ENCODE data around the gene DCPS. TPM values are rescaled to one million over a fixed set of nuclear protein-coding genes. Genes with fewer than 3 reads are reported as not detected.

Gene DCPS
- total RNA-seq, 1 donor from 2014 or later, result 18.6 TPM

DNA sequence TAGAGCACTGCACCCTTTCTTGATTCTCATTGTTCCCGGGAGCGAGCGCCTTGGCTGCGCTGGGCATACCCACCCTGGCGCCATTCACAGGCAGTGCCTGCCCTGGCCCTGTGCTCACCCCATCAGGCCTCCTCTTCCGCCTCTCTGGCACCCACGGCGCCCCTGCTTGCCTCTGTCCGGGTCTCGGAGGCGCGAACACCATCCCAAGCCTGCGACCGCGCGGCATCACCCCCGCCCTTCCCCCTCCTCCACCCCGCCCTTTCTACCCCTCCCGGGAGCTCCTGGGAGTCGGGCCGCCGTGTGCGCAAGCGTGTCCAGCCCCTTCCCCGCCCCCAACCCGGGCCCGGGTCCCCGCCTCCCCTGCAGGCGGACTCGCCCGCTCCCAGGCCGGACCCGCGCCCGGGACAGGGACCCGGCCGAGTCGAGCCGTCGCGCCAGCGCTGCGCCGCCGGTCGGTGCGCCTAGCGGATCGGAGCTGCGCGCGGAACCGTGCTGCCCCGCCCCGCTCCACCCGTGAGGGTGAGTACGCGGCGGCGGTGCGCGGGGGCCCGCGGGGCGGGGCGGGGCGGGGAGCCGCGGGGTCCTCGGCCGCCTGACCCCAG, 51.6 kb downstream of the DCPS start, which contains the start of gene ST3GAL4:
Gene ST3GAL4 (plus strand): TSS at position 363 of the 602 bp plus-strand sequence. CDS start 50,470 bp downstream, outside the sequence.
- peak; percentile 96 for DNase-seq (ENCODE audit: low spot score)
- H3K4me2 ChIP-seq, result peak within 1 kb of the TSS; percentile 86
- TF ChIP-seq EZH2 (IDR thresholded peaks at IDR 0.05) (no peak), EZH2phosphoT487 (IDR thresholded peaks at IDR 0.05) (no peak)
- TF ChIP-seq, protein P1, sequence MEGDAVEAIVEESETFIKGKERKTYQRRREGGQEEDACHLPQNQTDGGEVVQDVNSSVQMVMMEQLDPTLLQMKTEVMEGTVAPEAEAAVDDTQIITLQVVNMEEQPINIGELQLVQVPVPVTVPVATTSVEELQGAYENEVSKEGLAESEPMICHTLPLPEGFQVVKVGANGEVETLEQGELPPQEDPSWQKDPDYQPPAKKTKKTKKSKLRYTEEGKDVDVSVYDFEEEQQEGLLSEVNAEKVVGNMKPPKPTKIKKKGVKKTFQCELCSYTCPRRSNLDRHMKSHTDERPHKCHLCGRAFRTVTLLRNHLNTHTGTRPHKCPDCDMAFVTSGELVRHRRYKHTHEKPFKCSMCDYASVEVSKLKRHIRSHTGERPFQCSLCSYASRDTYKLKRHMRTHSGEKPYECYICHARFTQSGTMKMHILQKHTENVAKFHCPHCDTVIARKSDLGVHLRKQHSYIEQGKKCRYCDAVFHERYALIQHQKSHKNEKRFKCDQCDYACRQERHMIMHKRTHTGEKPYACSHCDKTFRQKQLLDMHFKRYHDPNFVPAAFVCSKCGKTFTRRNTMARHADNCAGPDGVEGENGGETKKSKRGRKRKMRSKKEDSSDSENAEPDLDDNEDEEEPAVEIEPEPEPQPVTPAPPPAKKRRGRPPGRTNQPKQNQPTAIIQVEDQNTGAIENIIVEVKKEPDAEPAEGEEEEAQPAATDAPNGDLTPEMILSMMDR (IDR thresholded peaks at IDR 0.05), result no peak
- Mint-ChIP-seq H3K4me1 (peaks cover 47% of the 10 kb centered on the region), H3K27ac (peak within 1 kb of the TSS; percentile 98), H3K36me3 (peaks cover 5% of the 10 kb centered on the region), H3K27me3 (ENCODE audit: insufficient read depth, low read depth) (peaks cover 7% of the 10 kb centered on the region), H3K9me3 (no peaks in the 10 kb centered on the region), H3K4me3 (peak within 1 kb of the TSS; percentile 96)
- H3K79me2 ChIP-seq (ENCODE audit: low read depth), result peaks cover 67% of the 10 kb centered on the region
- peak within 1 kb of the TSS; percentile 71 for H2AFZ ChIP-seq (replicated peaks)
- no peak within 1 kb of the TSS for H3K27ac ChIP-seq
- H3K36me3 ChIP-seq, result no peaks in the 10 kb centered on the region
- no peaks in the 10 kb centered on the region for H3K9me3 ChIP-seq (ENCODE audit: low read depth)
- H3K27me3 ChIP-seq, result no peaks in the 10 kb centered on the region
- H3K4me3 ChIP-seq, result peak within 1 kb of the TSS; percentile 94
- peaks cover 32% of the 10 kb centered on the region for H3K4me1 ChIP-seq
- H4K20me1 ChIP-seq (ENCODE audit: low read depth), result peaks cover 47% of the 10 kb centered on the region
- no peaks in the 10 kb centered on the region for H3F3A ChIP-seq (ENCODE audit: low read depth)
- peak within 1 kb of the TSS; percentile 72 for H3K9ac ChIP-seq

- no peak for DNase-seq (ENCODE audit: low spot score)
- H3F3A ChIP-seq (ENCODE audit: low read depth), result no peaks in the 10 kb centered on the region
- H3K9me3 Mint-ChIP-seq, result no peaks in the 10 kb centered on the region
- H3K9ac ChIP-seq, result no peak overlapping the region
- H3K4me3 Mint-ChIP-seq, result peak overlapping the region; percentile 83
- H2AFZ ChIP-seq (replicated peaks), result no peak overlapping the region
- peaks cover 54% of the 10 kb centered on the region for H3K4me1 Mint-ChIP-seq
- peaks cover 47% of the 10 kb centered on the region for H4K20me1 ChIP-seq (ENCODE audit: low read depth)
- peaks cover 59% of the 10 kb centered on the region for H3K79me2 ChIP-seq (ENCODE audit: low read depth)
- H3K27me3 ChIP-seq, result no peaks in the 10 kb centered on the region
- peaks cover 2% of the 10 kb centered on the region for H3K36me3 Mint-ChIP-seq
- H3K27me3 Mint-ChIP-seq (ENCODE audit: insufficient read depth, low read depth), result peaks cover 9% of the 10 kb centered on the region
- no peaks in the 10 kb centered on the region for H3K9me3 ChIP-seq (ENCODE audit: low read depth)
- H3K4me1 ChIP-seq, result peaks cover 32% of the 10 kb centered on the region
- H3K27ac ChIP-seq, result no peak overlapping the region
- H3K4me3 ChIP-seq, result peak overlapping the region; percentile 94
- TF ChIP-seq, protein P1 (IDR thresholded peaks at IDR 0.05), result no peak
- no peak for TF ChIP-seq EZH2phosphoT487 (IDR thresholded peaks at IDR 0.05)
- no peak for TF ChIP-seq EZH2 (IDR thresholded peaks at IDR 0.05)
- no peaks in the 10 kb centered on the region for H3K36me3 ChIP-seq
- no peak overlapping the region for H3K27ac Mint-ChIP-seq
- H3K4me2 ChIP-seq, result peak overlapping the region; percentile 86
These were observed 52.4 kb downstream of the DCPS start for GRCh38 chr11:126355926-126356897.

GRCh38 chr11:126357055-126357962, 53.4 kb downstream of the DCPS start:
- Histone ChIP-seq H3K9ac (no peak overlapping the region), H4K20me1 (ENCODE audit: low read depth) (peaks cover 47% of the 10 kb centered on the region), H3K9me3 (ENCODE audit: low read depth) (no peaks in the 10 kb centered on the region), H3K4me2 (peak overlapping the region; percentile 86), H3K4me1 (peaks cover 32% of the 10 kb centered on the region), H3K36me3 (no peaks in the 10 kb centered on the region), H3K27me3 (no peaks in the 10 kb centered on the region), H3K27ac (no peak overlapping the region), H2AFZ (replicated peaks) (no peak overlapping the region), H3F3A (ENCODE audit: low read depth) (no peaks in the 10 kb centered on the region), H3K4me3 (no peak overlapping the region), H3K79me2 (ENCODE audit: low read depth) (peaks cover 48% of the 10 kb centered on the region)
- Mint-ChIP-seq H3K27ac (peak overlapping the region; percentile 30), H3K36me3 (peaks cover 2% of the 10 kb centered on the region), H3K4me3 (peak overlapping the region; percentile 83), H3K9me3 (no peaks in the 10 kb centered on the region), H3K4me1 (peaks cover 55% of the 10 kb centered on the region), H3K27me3 (ENCODE audit: insufficient read depth, low read depth) (peaks cover 8% of the 10 kb centered on the region)
- TF ChIP-seq, protein P1 (IDR thresholded peaks at IDR 0.05), result no peak
- TF ChIP-seq EZH2phosphoT487 (IDR thresholded peaks at IDR 0.05) (no peak), EZH2 (IDR thresholded peaks at IDR 0.05) (no peak)
- no peak for DNase-seq (ENCODE audit: low spot score)
